Smooth muscle cell (in vitro differentiated cells): ENCODE measurements around the gene ECE1. TPM values are rescaled to one million over a fixed set of nuclear protein-coding genes. Genes with fewer than 3 reads are reported as not detected.
"Not testable (repeated sequence)": the region's sequence is repeated elsewhere in the genome, so short reads cannot be mapped to it uniquely, and the experiment has no call there.

Experiments
- DNase-seq: peaks from one replicate; lab custom pipeline; 2025; ENCODE audit not compliant: unreplicated experiment; lab: John Stamatoyannopoulos, UW
- H2AFZ ChIP-seq: fragments of 200-600 bp; sonication (generic); 2 replicates; pipeline ENCODE4 v1.6.0; 2016; ENCODE audit warnings: antibody characterized with exemption, low read depth, mild to moderate bottlenecking
- H3F3A ChIP-seq: fragments of 200-600 bp; sonication (generic); 2 replicates; pipeline ENCODE4 v1.6.0; 2017; ENCODE audit warnings: antibody characterized with exemption, low read depth
- H3K27ac ChIP-seq: fragments of 200-600 bp; sonication (generic); 2 replicates; pipeline ENCODE4 v1.5.1; 2016; ENCODE audit warnings: low read depth, mild to moderate bottlenecking
- H3K27me3 ChIP-seq: fragments of 200-600 bp; sonication (generic); 2 replicates; pipeline ENCODE4 v1.6.1; 2016; ENCODE audit warnings: low read depth, mild to moderate bottlenecking
- H3K36me3 ChIP-seq: fragments of 200-600 bp; sonication (generic); 2 replicates; pipeline ENCODE4 v1.5.1; 2016; ENCODE audit warnings: low read depth
- H3K4me1 ChIP-seq: fragments of 200-600 bp; sonication (generic); 2 replicates; pipeline ENCODE4 v1.5.1; 2016; ENCODE audit warnings: low read depth
- H3K4me2 ChIP-seq: fragments of 200-600 bp; sonication (generic); 2 replicates; pipeline ENCODE4 v1.6.0; 2016; ENCODE audit warnings: mild to moderate bottlenecking
- H3K4me3 ChIP-seq: fragments of 200-600 bp; sonication (generic); 2 replicates; pipeline ENCODE4 v1.5.1; 2016; ENCODE audit warnings: mild to moderate bottlenecking
- H3K79me2 ChIP-seq: fragments of 200-600 bp; sonication (generic); 2 replicates; pipeline ENCODE4 v1.6.0; 2016; ENCODE audit warnings: low read depth, mild to moderate bottlenecking
- H3K9ac ChIP-seq: fragments of 200-600 bp; sonication (generic); 2 replicates; pipeline ENCODE4 v1.6.0; 2016; ENCODE audit warnings: low read depth
- H3K9me3 ChIP-seq: fragments of 200-600 bp; sonication (generic); replicated peaks from 2 replicates; pipeline ENCODE4 v1.5.1; 2016; ENCODE audit warnings: low read depth
- H4K20me1 ChIP-seq: fragments of 200-600 bp; sonication (generic); 2 replicates; pipeline ENCODE4 v1.6.0; 2016; ENCODE audit warnings: low read depth
- CTCF ChIP-seq: fragments of 200-600 bp; sonication (generic); IDR thresholded peaks from 2 replicates; pipeline ENCODE4 v1.5.1; 2017; ENCODE audit warnings: borderline replicate concordance, mild to moderate bottlenecking, antibody characterized with exemption; ENCODE audit not compliant: insufficient read depth, poor library complexity, severe bottlenecking
- WGBS: methylation state at CpG from one replicate; pipeline ENCODE4 v1.1.7; 2016; ENCODE audit warnings: low lambda C conversion rate; 5-methylcytosine and 5-hydroxymethylcytosine counted together
- polyA plus RNA-seq: library from polyadenylated mRNA; unstranded; fragments of >200 nt; fragmentation: Nextera tagmentation; extraction: Ambion mirVana; gene quantifications from 2 replicates; pipeline ENCODE4 v1.2.1, GENCODE V29; 2016
- total RNA-seq: library from RNA; depleted of rRNA; stranded (reverse); fragments of >200 nt; gene quantifications from 2 replicates; pipeline ENCODE4 v1.2.3, GENCODE V29; 2014

ECE1 gene
- total and polyA plus RNA-seq, 2 experiments from 2014 or later, result 108 to 129 TPM

- Histone ChIP-seq H3F3A (no peaks in the 10 kb centered on the region), H3K79me2 (no peaks in the 10 kb centered on the region), H3K27me3 (no peaks in the 10 kb centered on the region), H4K20me1 (no peaks in the 10 kb centered on the region), H2AFZ (no peak overlapping the region), H3K27ac (no peak overlapping the region), H3K4me1 (no peaks in the 10 kb centered on the region), H3K36me3 (no peaks in the 10 kb centered on the region), H3K9me3 (no peaks in the 10 kb centered on the region), H3K9ac (no peak overlapping the region), H3K4me2 (no peak overlapping the region), H3K4me3 (no peak overlapping the region)
- 93% methylated on average over 4 of the region's 4 CpGs for WGBS
- TF ChIP-seq CTCF, result no peak
- no peak for DNase-seq
These were observed 88.6 kb downstream of the ECE1 start for GRCh38 chr1:21201650-21202049.

DNA sequence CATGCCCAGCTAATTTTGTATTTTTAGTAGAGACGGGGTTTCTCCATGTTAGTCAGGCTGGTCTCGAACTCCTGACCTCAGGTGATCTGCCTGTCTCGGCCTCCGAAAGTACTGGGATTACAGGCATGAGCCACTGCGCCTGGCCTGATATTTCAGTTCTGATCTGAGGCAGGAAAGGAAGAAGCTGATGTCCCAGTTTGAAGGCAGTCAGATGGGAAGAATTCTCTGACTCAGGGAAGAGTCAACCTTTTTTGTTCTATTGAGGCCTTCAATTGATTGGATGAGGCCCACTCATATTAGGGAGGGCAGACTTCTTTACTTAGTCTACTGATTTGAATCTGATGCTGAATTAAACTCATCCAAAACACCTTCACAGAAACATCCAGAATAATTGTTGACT, 89.0 kb downstream of the ECE1 start:
- H2AFZ ChIP-seq, H3K4me1 ChIP-seq, H4K20me1 ChIP-seq, H3K27ac ChIP-seq, H3K9me3 ChIP-seq, H3K27me3 ChIP-seq, H3K79me2 ChIP-seq, H3K4me3 ChIP-seq, H3F3A ChIP-seq, H3K4me2 ChIP-seq, H3K9ac ChIP-seq, H3K36me3 ChIP-seq, DNase-seq: not testable (repeated sequence)
- WGBS, result 87% methylated on average over 5 of the region's 5 CpGs

- no peak overlapping the region for H2AFZ ChIP-seq
- H3K27me3 ChIP-seq, result no peaks in the 10 kb centered on the region
- H3K9me3 ChIP-seq, result no peaks in the 10 kb centered on the region
- no peak for TF ChIP-seq CTCF
- no peaks in the 10 kb centered on the region for H3F3A ChIP-seq
- H3K4me1 ChIP-seq, result no peaks in the 10 kb centered on the region
- no peaks in the 10 kb centered on the region for H3K79me2 ChIP-seq
- WGBS, result 57% methylated on average over 6 of the region's 6 CpGs
- no peaks in the 10 kb centered on the region for H3K36me3 ChIP-seq
- DNase-seq, result no peak
- no peaks in the 10 kb centered on the region for H4K20me1 ChIP-seq
- no peak overlapping the region for H3K4me3 ChIP-seq
- H3K9ac ChIP-seq, result no peak overlapping the region
- no peak overlapping the region for H3K27ac ChIP-seq
- no peak overlapping the region for H3K4me2 ChIP-seq
These were observed 89.5 kb downstream of the ECE1 start for GRCh38 chr1:21200767-21201166.

- no peak overlapping the region for H3K4me3 ChIP-seq
- no peak for DNase-seq
- H3K36me3 ChIP-seq, result no peaks in the 10 kb centered on the region
- no peak for TF ChIP-seq CTCF
- H3F3A ChIP-seq, result no peaks in the 10 kb centered on the region
- no peak overlapping the region for H3K4me2 ChIP-seq
- H3K27me3 ChIP-seq, result no peaks in the 10 kb centered on the region
- no peaks in the 10 kb centered on the region for H3K79me2 ChIP-seq
- no peak overlapping the region for H3K27ac ChIP-seq
- H2AFZ ChIP-seq, result no peak overlapping the region
- H3K4me1 ChIP-seq, result no peaks in the 10 kb centered on the region
- no peak overlapping the region for H3K9ac ChIP-seq
- H3K9me3 ChIP-seq, result no peaks in the 10 kb centered on the region
- 71% methylated on average over 4 of the region's 4 CpGs for WGBS
- H4K20me1 ChIP-seq, result no peaks in the 10 kb centered on the region
These were observed 91.3 kb downstream of the ECE1 start for GRCh38 chr1:21198929-21199328.
